CD4-positive, alpha-beta T cell treated with Interleukin-6 for 4 hours (primary cell): ENCODE data around the gene HNRNPUL1.
A peak's percentile ranks its signal among the peaks of the same experiment; 100 is the strongest.
"Not testable (repeated sequence)": the region's sequence is repeated elsewhere in the genome, so short reads cannot be mapped to it uniquely, and the experiment has no call there.

Experiments
- DNase-seq: peaks from one replicate; pipeline ENCODE4 v3.0.0-alpha.2; 2020; ENCODE audit warnings: mixed read lengths

Gene HNRNPUL1

GRCh38 chr19:41327576-41328156 is 63.5 kb downstream of the HNRNPUL1 start:
- peak; percentile 82 for DNase-seq

- peak; percentile 60 for DNase-seq
Observed at GRCh38 chr19:41328157-41328841, 64.1 kb downstream of the HNRNPUL1 start.

- no peak for DNase-seq
Observed at GRCh38 chr19:41328842-41329225, 64.7 kb downstream of the HNRNPUL1 start.

- no peak for DNase-seq
Observed at GRCh38 chr19:41330481-41330880, 66.3 kb downstream of the HNRNPUL1 start.

GRCh38 chr19:41330946-41331678 is 66.9 kb downstream of the HNRNPUL1 start:
- no peak for DNase-seq

GRCh38 chr19:41332000-41332399 is 67.8 kb downstream of the HNRNPUL1 start:
- DNase-seq, result no peak

- DNase-seq, result no peak
Observed at GRCh38 chr19:41332468-41332867, 68.3 kb downstream of the HNRNPUL1 start.

GRCh38 chr19:41334793-41335192 is 70.6 kb downstream of the HNRNPUL1 start:
- DNase-seq, result no peak

- DNase-seq, result no peak
Observed at GRCh38 chr19:41335467-41335866, 71.3 kb downstream of the HNRNPUL1 start.

- no peak for DNase-seq
Observed at GRCh38 chr19:41339936-41340335, 75.8 kb downstream of the HNRNPUL1 start.

GRCh38 chr19:41341669-41342490 is 77.7 kb downstream of the HNRNPUL1 start:
- DNase-seq, result peak; percentile 58

- no peak for DNase-seq
Observed at GRCh38 chr19:41344162-41344561, 80.0 kb downstream of the HNRNPUL1 start.

- not testable (repeated sequence) for DNase-seq
Observed at GRCh38 chr19:41346916-41347315, 82.7 kb downstream of the HNRNPUL1 start.

- peak; percentile 17 for DNase-seq
Observed at GRCh38 chr19:41350735-41351338, 86.7 kb downstream of the HNRNPUL1 start.

- DNase-seq, result peak; percentile 86
Observed at GRCh38 chr19:41351339-41352245, 87.4 kb downstream of the HNRNPUL1 start.

- DNase-seq, result no peak
Observed at GRCh38 chr19:41352279-41352608, 88.1 kb downstream of the HNRNPUL1 start.

- DNase-seq, result peak; percentile 83
Observed at GRCh38 chr19:41352609-41353465, 88.7 kb downstream of the HNRNPUL1 start.

GRCh38 chr19:41353466-41354342 is 89.5 kb downstream of the HNRNPUL1 start, which contains the start of gene TGFB1:
Gene TGFB1 (minus strand): TSS chr19:41353922. CDS start chr19:41353044, 878 bp downstream.
- peak; percentile 97 for DNase-seq

- DNase-seq, result no peak
Observed at GRCh38 chr19:41354343-41354953, 90.3 kb downstream of the HNRNPUL1 start.
